ENCODE results near the gene SETD1B.

GRCh38 chr12:121769297-121769830 lies 34.4 kb upstream of the SETD1B start:
- TF ChIP-seq, protein P1, sequence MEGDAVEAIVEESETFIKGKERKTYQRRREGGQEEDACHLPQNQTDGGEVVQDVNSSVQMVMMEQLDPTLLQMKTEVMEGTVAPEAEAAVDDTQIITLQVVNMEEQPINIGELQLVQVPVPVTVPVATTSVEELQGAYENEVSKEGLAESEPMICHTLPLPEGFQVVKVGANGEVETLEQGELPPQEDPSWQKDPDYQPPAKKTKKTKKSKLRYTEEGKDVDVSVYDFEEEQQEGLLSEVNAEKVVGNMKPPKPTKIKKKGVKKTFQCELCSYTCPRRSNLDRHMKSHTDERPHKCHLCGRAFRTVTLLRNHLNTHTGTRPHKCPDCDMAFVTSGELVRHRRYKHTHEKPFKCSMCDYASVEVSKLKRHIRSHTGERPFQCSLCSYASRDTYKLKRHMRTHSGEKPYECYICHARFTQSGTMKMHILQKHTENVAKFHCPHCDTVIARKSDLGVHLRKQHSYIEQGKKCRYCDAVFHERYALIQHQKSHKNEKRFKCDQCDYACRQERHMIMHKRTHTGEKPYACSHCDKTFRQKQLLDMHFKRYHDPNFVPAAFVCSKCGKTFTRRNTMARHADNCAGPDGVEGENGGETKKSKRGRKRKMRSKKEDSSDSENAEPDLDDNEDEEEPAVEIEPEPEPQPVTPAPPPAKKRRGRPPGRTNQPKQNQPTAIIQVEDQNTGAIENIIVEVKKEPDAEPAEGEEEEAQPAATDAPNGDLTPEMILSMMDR (IDR thresholded peaks at IDR 0.05; ENCODE audit: low read length) = no peak
- no peak for TF ChIP-seq EZH2 (IDR thresholded peaks at IDR 0.05; ENCODE audit: borderline replicate concordance, low read length)

Measured in OCI-LY1 (cell line).